Esophagus squamous epithelium (tissue), 5 donors: ENCODE data around the gene AMPD2. TPM values are rescaled to one million over a fixed set of nuclear protein-coding genes. Genes with fewer than 3 reads are reported as not detected.

Experiments
- DNase-seq: peaks from one replicate; lab custom pipeline; 2025; lab: John Stamatoyannopoulos, UW
- H3K27ac ChIP-seq, 4 donors: fragments of 200-600 bp; sonication (generic); one replicate each; pipeline ENCODE4 v1.5.1; 2016 to 2019; ENCODE audit warnings: mild to moderate bottlenecking in 1 of 4
- H3K27me3 ChIP-seq, 4 donors: fragments of 200-600 bp; sonication (generic); 1 replicate in 3 of 4; 2 replicates in 1 of 4; pipeline versions ENCODE4 v1.5.1 to v1.6.0; 2017 to 2021; ENCODE audit warnings: antibody characterized with exemption in 1 of 4
- H3K36me3 ChIP-seq, 3 donors: fragments of 200-600 bp; sonication (generic); one replicate each; pipeline ENCODE4 v1.5.1; 2016 to 2019
- H3K4me1 ChIP-seq, 3 donors: fragments of 200-600 bp; sonication (generic); one replicate each; pipeline ENCODE4 v1.5.1; 2017 to 2019
- H3K4me3 ChIP-seq, 4 donors: fragments of 200-600 bp; sonication (generic); 1 replicate in 3 of 4; 2 replicates in 1 of 4; pipeline ENCODE4 v1.5.1; 2016 to 2019; ENCODE audit warnings: mild to moderate bottlenecking in 2 of 4, moderate library complexity in 1 of 4
- H3K9me3 ChIP-seq, 3 donors: fragments of 200-600 bp; sonication (generic); one replicate each; pipeline ENCODE4 v1.5.1; 2016 to 2019
- POLR2A ChIP-seq, 4 donors: fragments of 450-650 bp; IDR thresholded peaks; one replicate each; pipeline ENCODE4 v1.6.1; 2017; ENCODE audit warnings: antibody characterized with exemption in 4 of 4, mild to moderate bottlenecking in 4 of 4, moderate library complexity in 3 of 4
- WGBS, 2 donors: methylation state at CpG; one replicate each; pipeline ENCODE4 v1.1.5; 2018; 5-methylcytosine and 5-hydroxymethylcytosine counted together
- intact Hi-C: fragments of 100-400 bp; cut with DNase I; formaldehyde crosslinking; loops from one replicate; pipeline ENCODE4 v1.15.0; 2022
- total RNA-seq, 4 donors: library from RNA; depleted of rRNA; stranded (reverse); fragments of >200 nt; gene quantifications; one replicate each; pipeline ENCODE4 v1.1.0, GENCODE V29; 2016
- TF ChIP-seq, protein P1 (sequence below), 6 experiments: fragments of 450-650 bp in 4 of 6; fragments of 200-600 bp in 2 of 6; sonication (generic) in 2 of 6; IDR thresholded peaks; one replicate each; pipeline ENCODE4 v1.5.1; 2016 to 2019; ENCODE audit warnings: antibody characterized with exemption in 6 of 6, mild to moderate bottlenecking in 4 of 6, moderate library complexity in 4 of 6
- donor health status: DM: yes; HTN: yes; CAD: no.

Gene AMPD2
- total RNA-seq, 4 donors from 2014 or later = 18.5 to 51.5 (median 24.4) TPM

GRCh38 chr1:109653306-109653705 is 33.7 kb downstream of the AMPD2 start:
- TF ChIP-seq, protein P1, sequence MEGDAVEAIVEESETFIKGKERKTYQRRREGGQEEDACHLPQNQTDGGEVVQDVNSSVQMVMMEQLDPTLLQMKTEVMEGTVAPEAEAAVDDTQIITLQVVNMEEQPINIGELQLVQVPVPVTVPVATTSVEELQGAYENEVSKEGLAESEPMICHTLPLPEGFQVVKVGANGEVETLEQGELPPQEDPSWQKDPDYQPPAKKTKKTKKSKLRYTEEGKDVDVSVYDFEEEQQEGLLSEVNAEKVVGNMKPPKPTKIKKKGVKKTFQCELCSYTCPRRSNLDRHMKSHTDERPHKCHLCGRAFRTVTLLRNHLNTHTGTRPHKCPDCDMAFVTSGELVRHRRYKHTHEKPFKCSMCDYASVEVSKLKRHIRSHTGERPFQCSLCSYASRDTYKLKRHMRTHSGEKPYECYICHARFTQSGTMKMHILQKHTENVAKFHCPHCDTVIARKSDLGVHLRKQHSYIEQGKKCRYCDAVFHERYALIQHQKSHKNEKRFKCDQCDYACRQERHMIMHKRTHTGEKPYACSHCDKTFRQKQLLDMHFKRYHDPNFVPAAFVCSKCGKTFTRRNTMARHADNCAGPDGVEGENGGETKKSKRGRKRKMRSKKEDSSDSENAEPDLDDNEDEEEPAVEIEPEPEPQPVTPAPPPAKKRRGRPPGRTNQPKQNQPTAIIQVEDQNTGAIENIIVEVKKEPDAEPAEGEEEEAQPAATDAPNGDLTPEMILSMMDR (IDR thresholded peaks at IDR 0.05) = no peak
- no peak for TF ChIP-seq POLR2A (IDR thresholded peaks at IDR 0.05)
- no peak overlapping the region for H3K4me3 ChIP-seq
- peaks cover 0 to 38% (median 16%) of the 10 kb centered on the region in 3 donors for H3K4me1 ChIP-seq
- WGBS, 2 donors = 53 to 56% methylated on average over 2 of the region's 2 CpGs
- intact Hi-C loops = no loop called here
- peaks cover 0 to 4% (median 0%) of the 10 kb centered on the region in 3 donors for H3K36me3 ChIP-seq
- DNase-seq = no peak
- H3K9me3 ChIP-seq = no peaks in the 10 kb centered on the region
- no peak overlapping the region for H3K27ac ChIP-seq
- H3K27me3 ChIP-seq = no peaks in the 10 kb centered on the region

DNA sequence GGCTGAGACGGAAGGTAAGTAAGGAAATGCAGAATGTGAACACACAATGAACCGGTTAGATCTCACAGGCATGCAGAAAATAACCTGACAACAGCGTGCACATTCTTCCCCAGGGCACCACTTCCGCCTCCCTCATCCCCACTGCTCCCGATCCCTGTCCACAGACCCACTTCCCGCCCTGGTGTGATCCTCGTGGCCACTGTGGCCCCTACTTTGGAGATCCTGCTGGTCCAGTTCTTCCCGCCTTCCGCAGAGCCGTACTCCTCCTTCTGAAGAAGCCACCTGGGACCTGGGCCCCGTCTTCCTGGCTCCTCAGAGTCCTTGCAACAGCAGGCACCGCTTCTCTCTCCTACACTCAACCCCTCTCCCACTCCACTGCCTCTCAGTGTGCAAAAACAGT is 34.9 kb downstream of the AMPD2 start:
- H3K4me3 ChIP-seq = no peak overlapping the region
- H3K9me3 ChIP-seq = no peaks in the 10 kb centered on the region
- TF ChIP-seq POLR2A (IDR thresholded peaks at IDR 0.05) = no peak
- intact Hi-C loops = no loop called here
- H3K27me3 ChIP-seq = no peaks in the 10 kb centered on the region
- DNase-seq = no peak
- 87 to 91% methylated on average over 12 of the region's 12 CpGs for WGBS, 2 donors
- no peak overlapping the region for H3K27ac ChIP-seq
- H3K36me3 ChIP-seq = peaks cover 0 to 14% (median 0%) of the 10 kb centered on the region in 3 donors
- peaks cover 0 to 38% (median 16%) of the 10 kb centered on the region in 3 donors for H3K4me1 ChIP-seq

GRCh38 chr1:109655615-109656519 is 36.2 kb downstream of the AMPD2 start, which contains the start of gene GSTM4:
Gene GSTM4, plus strand, starts transcription at chr1:109656099. Its CDS starts 291 bp downstream, at chr1:109656390.
- Histone ChIP-seq H3K4me1 (peaks cover 0 to 38% (median 16%) of the 10 kb centered on the region in 3 donors), H3K27ac (peak within 1 kb of the TSS; percentile 79 to 91 (median 85)), H3K9me3 (no peaks in the 10 kb centered on the region), H3K4me3 (peak within 1 kb of the TSS; percentile 57 to 82 (median 72)), H3K36me3 (peaks cover 0 to 27% (median 4%) of the 10 kb centered on the region in 3 donors), H3K27me3 (no peaks in the 10 kb centered on the region)
- TF ChIP-seq POLR2A (IDR thresholded peaks at IDR 0.05) = peak in 2 of 4 donors; percentile 44 to 53
- TF ChIP-seq, protein P1 (IDR thresholded peaks at IDR 0.05) = no peak
- 0% methylated on average over 10 to 34 of the region's 54 CpGs for WGBS, 2 donors
- intact Hi-C loops = no loop called here
- DNase-seq = peak; percentile 16

- TF ChIP-seq, protein P1 (IDR thresholded peaks at IDR 0.05) = no peak
- no peak for DNase-seq
- Histone ChIP-seq H3K36me3 (peaks cover 0 to 41% (median 4%) of the 10 kb centered on the region in 3 donors), H3K9me3 (no peaks in the 10 kb centered on the region), H3K4me1 (peaks cover 0 to 38% (median 16%) of the 10 kb centered on the region in 3 donors), H3K27me3 (no peaks in the 10 kb centered on the region), H3K4me3 (no peak overlapping the region), H3K27ac (no peak overlapping the region)
- intact Hi-C loops = no loop called here
- 100% methylated on average over 1 of the region's 4 CpGs; no CpG with 5 or more reads in 1 of the 2 donors for WGBS, 2 donors
These were observed 37.8 kb downstream of the AMPD2 start for GRCh38 chr1:109657395-109657794.

- Histone ChIP-seq H3K27ac (no peak overlapping the region), H3K9me3 (no peaks in the 10 kb centered on the region), H3K4me3 (no peak overlapping the region), H3K27me3 (no peaks in the 10 kb centered on the region), H3K4me1 (peaks cover 0 to 36% (median 16%) of the 10 kb centered on the region in 3 donors), H3K36me3 (peaks cover 0 to 47% (median 4%) of the 10 kb centered on the region in 3 donors)
- intact Hi-C loops = no loop called here
- 80 to 82% methylated on average over 7 of the region's 7 CpGs for WGBS, 2 donors
- DNase-seq = no peak
- no peak for TF ChIP-seq POLR2A (IDR thresholded peaks at IDR 0.05)
- TF ChIP-seq, protein P1 (IDR thresholded peaks at IDR 0.05) = no peak
These were observed 38.3 kb downstream of the AMPD2 start for GRCh38 chr1:109657970-109658369.
